GM10266 (cell line): ENCODE measurements around the gene RRP1.

ENCODE experiments used
- DNase-seq: peaks from one replicate; pipeline ENCODE4 v3.0.0; 2012; ENCODE audit errors: extremely low spot score
- TF ChIP-seq, protein P1 (sequence below): IDR thresholded peaks from 2 replicates; pipeline ENCODE4 v1.5.1; 2012; ENCODE audit warnings: mild to moderate bottlenecking, low read depth; ENCODE audit not compliant: control insufficient read depth, insufficient read depth; ENCODE audit errors: missing control alignments

RRP1 gene

DNA sequence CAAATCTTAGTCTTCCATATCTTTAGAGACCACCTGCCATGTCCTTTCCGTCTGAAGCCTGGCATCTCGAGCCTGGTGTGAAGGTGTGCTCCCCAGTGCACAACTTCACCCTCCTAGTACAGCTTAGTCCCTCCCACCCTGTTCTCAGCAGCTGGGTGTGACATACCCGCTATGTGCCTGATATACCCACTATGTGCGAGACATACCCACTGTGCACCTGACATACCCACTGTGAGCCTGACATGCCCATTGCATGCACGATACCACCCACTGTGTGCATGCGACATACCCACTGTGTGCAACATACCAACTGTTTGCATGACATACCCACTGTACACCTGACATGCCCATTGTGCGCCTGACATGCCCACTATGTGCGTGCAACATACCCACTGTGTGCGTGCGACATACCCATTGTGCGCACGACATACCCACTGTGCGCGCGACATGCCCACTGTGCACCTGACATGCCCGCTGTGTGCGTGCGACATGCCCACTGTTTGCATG is 3.0 kb upstream of the RRP1 start:
- DNase-seq, result no peak
- TF ChIP-seq, protein P1, sequence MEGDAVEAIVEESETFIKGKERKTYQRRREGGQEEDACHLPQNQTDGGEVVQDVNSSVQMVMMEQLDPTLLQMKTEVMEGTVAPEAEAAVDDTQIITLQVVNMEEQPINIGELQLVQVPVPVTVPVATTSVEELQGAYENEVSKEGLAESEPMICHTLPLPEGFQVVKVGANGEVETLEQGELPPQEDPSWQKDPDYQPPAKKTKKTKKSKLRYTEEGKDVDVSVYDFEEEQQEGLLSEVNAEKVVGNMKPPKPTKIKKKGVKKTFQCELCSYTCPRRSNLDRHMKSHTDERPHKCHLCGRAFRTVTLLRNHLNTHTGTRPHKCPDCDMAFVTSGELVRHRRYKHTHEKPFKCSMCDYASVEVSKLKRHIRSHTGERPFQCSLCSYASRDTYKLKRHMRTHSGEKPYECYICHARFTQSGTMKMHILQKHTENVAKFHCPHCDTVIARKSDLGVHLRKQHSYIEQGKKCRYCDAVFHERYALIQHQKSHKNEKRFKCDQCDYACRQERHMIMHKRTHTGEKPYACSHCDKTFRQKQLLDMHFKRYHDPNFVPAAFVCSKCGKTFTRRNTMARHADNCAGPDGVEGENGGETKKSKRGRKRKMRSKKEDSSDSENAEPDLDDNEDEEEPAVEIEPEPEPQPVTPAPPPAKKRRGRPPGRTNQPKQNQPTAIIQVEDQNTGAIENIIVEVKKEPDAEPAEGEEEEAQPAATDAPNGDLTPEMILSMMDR, result no peak

DNA sequence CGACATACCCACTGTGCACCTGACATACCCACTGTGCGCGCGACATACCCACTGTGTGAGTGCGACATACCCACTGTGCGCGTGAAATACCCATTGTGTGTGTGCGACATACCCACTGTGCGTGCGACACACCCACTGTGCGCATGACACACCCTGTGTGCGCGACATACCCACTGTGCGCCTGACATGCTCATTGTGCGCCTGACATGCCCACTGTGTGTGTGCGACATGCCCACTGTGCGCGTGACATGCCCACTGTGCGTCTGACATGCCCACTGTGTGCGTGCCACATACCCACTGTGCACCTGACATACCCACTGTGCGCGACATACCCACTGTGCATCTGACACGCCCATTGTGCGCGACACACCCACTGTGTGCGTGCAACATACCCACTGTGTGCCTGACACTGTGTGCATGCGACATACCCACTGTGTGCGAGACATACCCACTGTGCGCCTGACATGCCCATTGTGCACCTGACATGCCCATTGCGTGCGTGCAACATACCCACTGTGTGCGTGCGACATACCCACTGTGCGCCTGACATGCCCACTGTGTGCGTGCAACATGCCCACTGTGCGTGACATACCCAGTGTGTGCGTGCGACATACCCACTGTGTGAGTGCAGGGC is 2.5 kb upstream of the RRP1 start:
- no peak for DNase-seq
- TF ChIP-seq, protein P1, result no peak

DNA sequence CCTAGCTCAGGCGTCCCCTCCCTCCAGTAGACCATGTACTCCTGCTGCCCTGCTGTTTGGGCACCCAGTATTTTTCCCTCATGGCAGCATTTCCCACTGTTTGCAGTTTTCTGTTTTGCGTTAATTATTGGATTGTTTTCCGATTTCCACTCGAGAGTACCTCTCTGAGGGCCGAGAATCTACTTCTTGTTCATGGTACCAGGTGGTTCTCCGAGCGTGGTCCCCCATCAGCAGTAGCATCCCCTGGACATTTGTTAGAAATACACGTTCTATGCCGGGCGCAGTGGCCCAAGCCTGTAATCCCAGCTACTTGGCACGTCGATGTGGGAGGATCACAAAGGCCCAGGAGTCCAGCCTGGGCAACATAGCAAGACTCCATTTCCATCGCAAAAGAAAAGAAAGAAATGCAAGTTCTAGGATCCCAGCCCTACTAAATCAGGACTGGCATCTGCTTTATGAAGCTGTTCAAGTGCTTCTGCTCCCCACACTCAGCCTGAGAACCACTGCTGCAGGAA is 690 bp downstream of the RRP1 start:
- no peak for DNase-seq

DNA sequence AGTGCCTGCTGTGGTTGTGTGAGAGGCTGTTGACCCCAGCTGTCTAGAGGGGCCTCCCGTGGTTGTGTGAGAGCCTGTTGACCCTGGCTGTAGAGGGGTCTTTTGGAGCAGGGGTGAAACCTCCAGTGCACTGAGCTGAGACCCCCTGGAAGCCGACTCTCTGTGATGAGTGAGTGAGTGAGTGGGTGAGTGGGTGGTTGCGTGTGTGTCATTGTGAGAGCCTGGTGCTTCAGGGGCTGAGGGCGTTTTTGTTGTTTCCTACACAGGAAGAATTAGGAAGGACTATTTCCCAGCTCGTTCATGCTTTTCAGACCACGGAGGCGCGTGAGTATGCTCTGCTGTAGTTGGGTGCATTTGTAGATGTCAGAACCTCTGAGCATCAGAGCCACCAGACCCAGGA is 3.0 kb downstream of the RRP1 start:
- DNase-seq, result no peak
- TF ChIP-seq, protein P1, result no peak

More for the DNA sequence above, 690 bp downstream of the RRP1 start:
- TF ChIP-seq, protein P1, result no peak

DNA sequence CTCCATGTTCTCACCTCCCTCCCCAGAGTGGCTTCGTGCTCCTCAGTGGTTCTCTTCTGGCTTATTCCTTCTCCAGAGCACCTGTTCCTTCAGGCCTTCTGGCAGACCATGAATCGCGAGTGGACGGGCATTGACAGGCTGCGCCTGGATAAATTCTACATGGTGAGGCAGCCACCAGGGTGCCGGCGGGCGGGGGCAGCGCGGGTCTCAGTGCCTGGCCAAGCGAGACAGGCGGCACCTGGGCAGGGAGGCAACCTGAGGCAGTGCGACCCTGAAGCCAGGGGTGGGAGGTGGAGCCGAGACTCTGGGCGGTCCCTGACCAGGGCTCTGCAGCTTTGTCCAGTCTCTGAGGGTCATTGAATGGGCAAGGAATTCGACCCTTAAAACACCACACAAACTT is 3.9 kb downstream of the RRP1 start:
- TF ChIP-seq, protein P1, result no peak
- no peak for DNase-seq

DNA sequence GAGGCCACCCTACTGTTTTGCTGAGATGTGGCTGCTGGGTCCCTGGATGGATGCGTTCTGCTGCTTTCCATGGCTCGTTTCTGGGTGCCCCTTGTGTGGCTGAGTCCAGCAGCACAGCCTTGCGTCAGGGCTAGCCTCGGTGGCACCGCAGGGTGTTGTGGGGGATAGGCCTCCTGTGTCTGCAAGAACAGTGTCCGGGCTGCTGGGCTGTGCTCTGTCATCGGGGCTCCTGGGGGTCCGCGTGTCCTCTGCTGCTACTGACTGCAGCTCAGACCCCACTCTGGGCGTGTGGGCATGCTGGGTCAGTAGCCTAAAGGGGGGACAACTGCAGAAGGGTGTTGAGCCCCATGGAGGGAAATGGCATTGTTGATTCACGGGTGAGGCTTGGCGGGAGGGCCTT is 4.9 kb downstream of the RRP1 start:
- TF ChIP-seq, protein P1, result no peak
- no peak for DNase-seq

DNA sequence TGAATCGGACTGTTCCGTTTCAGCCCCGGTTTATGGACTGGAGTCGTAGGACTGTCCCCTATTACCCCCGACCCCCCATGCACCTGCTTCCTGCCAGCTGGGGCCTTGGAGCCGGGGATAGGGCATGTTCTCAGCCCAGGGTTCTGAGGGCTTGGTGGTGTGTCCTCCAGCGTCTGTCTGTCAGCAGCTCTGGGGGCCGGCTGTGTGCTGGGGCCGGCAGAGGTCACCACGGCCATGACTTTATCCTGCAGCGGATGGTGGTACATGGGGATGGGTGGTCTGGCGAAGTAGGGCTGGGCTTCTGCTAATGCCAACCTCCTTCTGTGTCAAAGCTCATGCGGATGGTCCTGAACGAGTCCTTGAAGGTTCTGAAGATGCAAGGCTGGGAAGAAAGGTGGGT is 5.5 kb downstream of the RRP1 start:
- DNase-seq, result no peak
- TF ChIP-seq, protein P1, result no peak
